Karpas-422 (cell line): ENCODE data around the gene F2RL3. TPM values are rescaled to one million over a fixed set of nuclear protein-coding genes. Genes with fewer than 3 reads are reported as not detected.

Experiments used
- DNase-seq: peaks from one replicate; pipeline ENCODE4 v3.0.0-alpha.2; 2015
- H2AFZ ChIP-seq: fragments of 200-600 bp; sonication (generic); 2 replicates; pipeline ENCODE4 v1.6.1; 2014; ENCODE audit warnings: antibody characterized with exemption, low read length, mixed read lengths
- H3K27ac ChIP-seq: fragments of 200-600 bp; sonication (generic); 2 replicates; pipeline ENCODE4 v1.5.1; 2014; ENCODE audit warnings: mild to moderate bottlenecking, low read length, moderate library complexity
- H3K27me3 ChIP-seq: fragments of 200-600 bp; sonication (generic); 2 replicates; pipeline ENCODE4 v1.6.1; 2014; ENCODE audit warnings: low read length, mixed read lengths
- H3K36me3 ChIP-seq: fragments of 200-600 bp; sonication (generic); 2 replicates; pipeline ENCODE4 v1.6.1; 2014; ENCODE audit warnings: low read length, mixed read lengths; ENCODE audit not compliant: insufficient read depth
- H3K4me1 ChIP-seq: fragments of 200-600 bp; sonication (generic); 2 replicates; pipeline ENCODE4 v1.6.1; 2014; ENCODE audit warnings: mild to moderate bottlenecking, low read length, mixed read lengths
- H3K4me2 ChIP-seq: fragments of 200-600 bp; sonication (generic); 2 replicates; pipeline ENCODE4 v1.6.1; 2014; ENCODE audit warnings: low read length, low read depth, mild to moderate bottlenecking; ENCODE audit not compliant: poor library complexity, severe bottlenecking
- H3K4me3 ChIP-seq: fragments of 200-600 bp; sonication (generic); 2 replicates; pipeline ENCODE4 v1.5.1; 2014; ENCODE audit warnings: mild to moderate bottlenecking, antibody characterized with exemption, low read length, mixed read lengths
- H3K79me2 ChIP-seq: fragments of 200-600 bp; sonication (generic); 2 replicates; pipeline ENCODE4 v1.6.1; 2014; ENCODE audit warnings: mild to moderate bottlenecking, low read length, mixed read lengths
- H3K9ac ChIP-seq: fragments of 200-600 bp; sonication (generic); 2 replicates; pipeline ENCODE4 v1.6.0; 2014; ENCODE audit warnings: low read length
- H3K9me2 ChIP-seq: fragments of 200-600 bp; sonication (generic), shearing (Covaris generic); replicated peaks from 2 replicates; pipeline ENCODE4 v1.6.0; 2014; ENCODE audit warnings: mild to moderate bottlenecking, low read length, moderate library complexity; ENCODE audit not compliant: insufficient read depth
- H3K9me3 ChIP-seq: fragments of 300-700, 200-600 bp; sonication (generic); 2 replicates; pipeline ENCODE4 v1.6.1; 2014; ENCODE audit warnings: low read length, mixed read lengths
- H4K20me1 ChIP-seq: fragments of 200-600 bp; sonication (generic); 2 replicates; pipeline ENCODE4 v1.6.1; 2014; ENCODE audit warnings: mild to moderate bottlenecking, antibody characterized with exemption, low read length, low read depth; ENCODE audit not compliant: insufficient read depth
- total RNA-seq: library from RNA; depleted of rRNA; stranded (reverse); fragments of >200 nt; shearing (Covaris generic); gene quantifications from 2 replicates; pipeline ENCODE4 v1.2.3, GENCODE V29; 2014; ENCODE audit warnings: low replicate concordance

The F2RL3 gene
- total RNA-seq, 1 experiment from 2014 or later = not detected

DNA sequence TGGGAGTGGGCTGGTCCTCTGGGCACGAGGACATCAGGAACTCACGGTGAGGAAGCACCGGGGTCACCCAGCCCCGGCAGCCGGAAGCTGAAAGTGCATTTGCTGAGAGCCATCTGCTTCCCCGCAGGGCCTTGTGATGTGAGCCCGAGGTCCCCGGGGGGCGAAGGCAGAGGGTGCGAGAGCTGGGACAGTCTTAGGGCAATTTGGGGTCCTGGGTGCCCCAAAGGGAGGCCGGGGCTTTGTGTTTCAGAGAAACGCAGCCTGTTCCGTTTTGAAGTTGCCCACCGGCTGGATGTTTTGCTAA lies 4.8 kb downstream of the F2RL3 start:
- no peaks in the 10 kb centered on the region for H3K9me3 ChIP-seq
- no peak for DNase-seq
- H4K20me1 ChIP-seq = no peaks in the 10 kb centered on the region
- no peaks in the 10 kb centered on the region for H3K36me3 ChIP-seq
- no peak overlapping the region for H2AFZ ChIP-seq
- H3K27ac ChIP-seq = no peak overlapping the region
- H3K4me3 ChIP-seq = no peak overlapping the region
- H3K9me2 ChIP-seq = no peaks in the 10 kb centered on the region
- no peaks in the 10 kb centered on the region for H3K79me2 ChIP-seq
- peaks cover 7% of the 10 kb centered on the region for H3K4me1 ChIP-seq
- no peaks in the 10 kb centered on the region; the same call in 1 of the 2 replicates for H3K27me3 ChIP-seq
- H3K9ac ChIP-seq = no peak overlapping the region
- no peak overlapping the region for H3K4me2 ChIP-seq

DNA sequence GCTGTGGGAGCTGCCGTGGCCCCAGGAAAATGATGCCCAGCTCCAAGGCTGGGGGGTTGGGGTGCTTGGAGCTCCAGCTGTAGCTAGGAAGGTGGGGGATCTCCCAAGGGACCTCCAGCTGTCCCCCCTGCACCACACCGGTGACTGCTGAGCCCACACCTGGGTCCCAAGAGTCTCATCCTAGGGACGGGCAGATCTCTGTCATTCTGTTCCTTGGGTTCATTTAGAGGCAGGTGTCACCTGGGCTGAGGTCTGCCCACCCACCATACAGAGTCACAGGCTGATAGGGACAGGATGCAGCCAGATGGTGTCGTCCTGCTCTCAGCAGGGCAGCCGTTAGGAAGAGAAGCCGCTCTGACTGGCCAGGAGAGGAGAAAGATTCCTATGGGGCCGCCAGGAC lies 5.3 kb downstream of the F2RL3 start:
- Histone ChIP-seq H3K9ac (no peak overlapping the region), H3K4me1 (peaks cover 7% of the 10 kb centered on the region), H2AFZ (no peak overlapping the region), H4K20me1 (no peaks in the 10 kb centered on the region), H3K27ac (no peak overlapping the region), H3K79me2 (no peaks in the 10 kb centered on the region), H3K9me2 (no peaks in the 10 kb centered on the region), H3K27me3 (no peaks in the 10 kb centered on the region; the same call in 1 of the 2 replicates), H3K36me3 (no peaks in the 10 kb centered on the region), H3K4me3 (no peak overlapping the region), H3K9me3 (no peaks in the 10 kb centered on the region), H3K4me2 (no peak overlapping the region)
- DNase-seq = no peak

DNA sequence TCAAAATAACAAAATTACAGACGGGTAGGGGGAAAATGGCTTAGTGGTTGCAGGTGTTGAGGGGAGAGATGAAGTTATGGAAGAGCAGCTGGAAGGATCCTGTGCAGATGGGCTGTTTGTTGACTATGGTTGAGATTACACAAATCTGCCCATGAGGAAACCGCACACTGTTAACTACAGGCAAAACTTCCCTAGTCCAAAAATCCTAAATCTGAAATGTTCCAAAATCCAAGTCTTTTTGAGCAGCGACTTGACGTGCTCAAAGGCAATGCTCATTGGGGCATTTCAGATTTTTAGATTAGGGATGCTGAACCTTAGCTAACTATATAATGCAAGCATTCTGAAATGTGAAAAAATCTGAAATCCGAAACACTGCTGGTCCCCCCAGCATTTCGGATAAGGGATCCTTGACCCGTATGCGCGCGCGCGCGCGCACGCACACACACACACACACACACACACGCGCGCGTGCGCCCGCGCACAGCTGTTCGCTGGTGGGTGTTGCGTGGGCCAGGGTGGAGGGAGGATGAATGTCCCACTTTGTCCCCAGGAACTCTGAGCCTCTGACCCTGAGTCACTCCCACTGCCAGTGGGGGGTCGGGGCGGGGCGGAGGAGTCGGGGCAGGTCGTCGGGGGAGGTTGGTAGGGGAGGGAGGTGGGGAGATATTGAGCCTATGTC lies 6.8 kb downstream of the F2RL3 start:
- no peak overlapping the region for H3K27ac ChIP-seq
- H3K4me1 ChIP-seq = peaks cover 7% of the 10 kb centered on the region

DNA sequence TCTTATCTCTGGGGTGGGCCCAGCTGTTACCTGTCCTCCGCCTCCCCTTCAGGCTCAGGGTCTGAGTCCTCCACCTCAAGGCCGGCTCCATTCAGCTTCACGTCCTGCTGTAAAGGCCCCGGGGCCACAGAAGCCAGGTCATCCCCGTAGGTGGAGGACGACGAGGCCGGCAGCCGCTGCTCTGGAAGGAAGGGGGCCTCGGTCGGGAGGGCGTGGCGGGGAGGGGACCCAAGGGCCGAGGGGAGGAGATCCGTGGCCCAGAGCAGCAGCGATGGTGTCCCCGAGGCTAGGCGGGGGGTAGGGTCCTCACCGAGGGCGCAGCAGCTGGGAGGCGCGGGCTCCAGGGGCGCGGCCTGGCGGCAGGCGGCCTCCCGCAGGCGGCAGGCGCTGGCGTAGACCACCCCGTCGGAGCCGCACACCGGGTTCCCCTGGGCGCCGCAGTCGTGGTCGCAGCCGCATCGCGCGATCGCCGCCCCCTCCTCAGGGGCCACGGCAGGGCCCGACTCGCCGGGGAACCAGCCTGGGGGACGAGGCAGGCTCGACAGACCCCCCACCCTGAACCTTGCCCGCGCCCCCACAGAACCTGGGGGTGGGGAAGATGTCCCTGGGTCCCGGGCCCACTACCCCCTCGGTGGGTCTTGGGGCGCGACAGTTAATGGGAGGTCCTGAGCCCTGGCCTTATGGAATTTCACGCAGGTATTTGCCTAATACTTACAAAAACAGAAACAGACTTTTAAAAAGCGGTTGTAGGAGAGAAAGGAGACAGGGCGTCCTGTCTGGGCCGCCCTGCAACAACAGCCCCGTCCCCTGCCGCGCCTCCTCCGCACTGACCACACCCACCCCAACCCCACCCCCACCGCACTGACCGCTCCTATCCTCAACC lies 7.6 kb downstream of the F2RL3 start:
- DNase-seq = no peak
- no peak overlapping the region for H3K4me3 ChIP-seq
- no peak overlapping the region for H3K9ac ChIP-seq

More for the DNA sequence above, 6.8 kb downstream of the F2RL3 start:
- Histone ChIP-seq H2AFZ (no peak overlapping the region), H3K4me3 (no peak overlapping the region), H4K20me1 (no peaks in the 10 kb centered on the region), H3K27me3 (no peaks in the 10 kb centered on the region; the same call in 1 of the 2 replicates), H3K79me2 (no peaks in the 10 kb centered on the region), H3K36me3 (no peaks in the 10 kb centered on the region), H3K9me3 (no peaks in the 10 kb centered on the region), H3K9me2 (no peaks in the 10 kb centered on the region), H3K9ac (no peak overlapping the region), H3K4me2 (no peak overlapping the region)
- no peak for DNase-seq

DNA sequence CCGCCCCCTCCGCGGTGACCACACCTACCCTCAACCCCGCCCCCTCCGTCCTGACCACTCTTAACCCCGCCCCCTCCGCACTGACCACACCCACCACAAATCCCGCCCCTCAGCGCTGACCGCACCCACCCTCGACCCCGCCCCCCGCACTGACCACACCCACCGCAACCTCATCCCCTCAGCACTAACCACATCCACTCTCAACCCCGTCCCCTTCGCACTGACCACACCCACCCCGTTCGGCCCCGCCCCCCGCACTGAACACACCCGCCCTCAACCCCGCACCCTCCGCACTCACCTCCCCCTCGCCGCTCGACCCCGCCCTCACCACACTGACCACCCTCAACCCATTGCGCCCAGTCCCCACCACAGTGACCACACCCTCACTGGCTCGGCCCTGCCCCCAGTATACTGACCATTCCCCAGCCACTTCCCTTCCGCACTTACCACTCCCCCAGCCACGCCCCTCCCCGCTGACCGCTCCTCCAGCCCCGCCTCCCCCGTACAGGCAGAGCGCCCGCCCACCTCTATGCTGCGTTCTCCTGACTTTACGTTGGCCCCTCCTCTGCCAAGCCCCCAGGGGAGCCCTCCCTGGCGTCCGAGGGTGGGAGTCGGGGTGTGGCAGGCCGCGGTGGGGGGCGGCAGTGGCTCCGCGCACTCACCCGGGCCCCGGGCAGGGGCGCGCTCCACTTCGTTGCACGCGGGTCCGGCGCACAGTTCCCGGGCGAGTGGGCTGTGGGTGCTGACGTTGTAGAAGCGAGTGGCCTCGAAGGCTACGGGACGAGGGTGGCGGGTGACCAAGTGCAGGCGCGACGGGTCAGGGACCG lies 8.4 kb downstream of the F2RL3 start:
- H2AFZ ChIP-seq = no peak overlapping the region
- no peak overlapping the region for H3K9ac ChIP-seq
- no peak overlapping the region for H3K4me2 ChIP-seq
- H3K4me3 ChIP-seq = no peak overlapping the region
- no peaks in the 10 kb centered on the region for H3K79me2 ChIP-seq
- H3K27me3 ChIP-seq = no peaks in the 10 kb centered on the region; the same call in 1 of the 2 replicates
- H3K9me2 ChIP-seq = no peaks in the 10 kb centered on the region
- no peaks in the 10 kb centered on the region for H3K36me3 ChIP-seq
- no peaks in the 10 kb centered on the region for H3K9me3 ChIP-seq
- H3K4me1 ChIP-seq = peaks cover 7% of the 10 kb centered on the region
- no peaks in the 10 kb centered on the region for H4K20me1 ChIP-seq
- H3K27ac ChIP-seq = no peak overlapping the region
- DNase-seq = peak; percentile 87

More for the DNA sequence above, 7.6 kb downstream of the F2RL3 start:
- Histone ChIP-seq H3K9me2 (no peaks in the 10 kb centered on the region), H2AFZ (no peak overlapping the region), H3K79me2 (no peaks in the 10 kb centered on the region), H4K20me1 (no peaks in the 10 kb centered on the region), H3K27ac (no peak overlapping the region), H3K27me3 (no peaks in the 10 kb centered on the region; the same call in 1 of the 2 replicates), H3K4me1 (peaks cover 7% of the 10 kb centered on the region), H3K36me3 (no peaks in the 10 kb centered on the region), H3K4me2 (no peak overlapping the region), H3K9me3 (no peaks in the 10 kb centered on the region)

DNA sequence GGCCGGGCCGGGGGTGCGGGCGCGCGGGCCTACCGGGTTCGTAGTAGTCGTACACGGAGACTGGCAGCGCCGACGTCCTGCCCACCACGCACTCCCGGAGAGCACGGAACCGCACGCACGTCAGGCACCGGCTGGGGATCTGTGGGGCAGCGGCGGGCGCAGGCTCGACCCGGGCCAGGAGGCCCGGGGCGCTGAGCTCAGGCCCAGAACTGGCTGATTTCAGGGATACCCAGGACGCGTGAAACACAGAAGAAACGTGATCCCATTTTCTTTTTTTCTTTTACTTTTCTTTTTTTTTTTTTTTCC lies 9.0 kb downstream of the F2RL3 start:
- no peaks in the 10 kb centered on the region for H4K20me1 ChIP-seq
- H3K9me2 ChIP-seq = no peaks in the 10 kb centered on the region
- H3K27ac ChIP-seq = no peak overlapping the region
- no peak overlapping the region for H3K4me3 ChIP-seq
- peaks cover 7% of the 10 kb centered on the region for H3K4me1 ChIP-seq
- DNase-seq = no peak
- H3K9me3 ChIP-seq = no peaks in the 10 kb centered on the region
- no peak overlapping the region for H3K9ac ChIP-seq
- no peak overlapping the region for H2AFZ ChIP-seq
- no peaks in the 10 kb centered on the region for H3K79me2 ChIP-seq
- H3K27me3 ChIP-seq = no peaks in the 10 kb centered on the region; the same call in 1 of the 2 replicates
- H3K4me2 ChIP-seq = no peak overlapping the region
- H3K36me3 ChIP-seq = no peaks in the 10 kb centered on the region

DNA sequence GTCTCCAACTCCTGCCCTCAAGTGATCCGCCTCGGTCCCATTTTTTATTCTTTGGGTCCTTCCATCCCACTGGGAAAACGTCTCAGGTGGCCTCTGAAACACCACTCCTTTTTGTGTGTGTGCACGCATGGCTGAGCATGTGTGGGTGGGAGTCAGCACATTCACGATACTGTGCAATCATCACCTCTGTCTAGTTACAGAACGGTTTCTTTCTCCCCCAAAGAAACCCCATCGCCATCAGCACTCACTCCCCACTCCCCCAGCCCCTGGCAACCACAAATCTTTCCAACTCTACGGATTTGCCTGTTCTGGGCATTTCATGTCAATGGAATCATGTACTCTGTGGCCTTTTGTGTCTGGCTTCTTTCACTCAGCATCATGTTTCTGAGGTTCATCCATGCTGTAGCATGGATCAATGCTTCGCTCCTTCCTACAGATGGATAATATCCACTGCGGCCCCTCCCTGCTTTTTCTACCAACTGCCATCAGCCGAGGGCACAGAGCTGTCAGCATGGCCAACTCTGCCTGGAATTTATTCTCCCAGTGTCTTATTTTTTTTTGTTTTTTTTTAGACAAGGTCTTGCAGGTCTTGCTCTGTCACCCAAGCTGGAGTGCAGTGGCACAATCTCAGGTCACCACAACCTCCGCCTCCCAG lies 9.7 kb downstream of the F2RL3 start:
- peaks cover 6% of the 10 kb centered on the region for H3K4me1 ChIP-seq
- no peaks in the 10 kb centered on the region for H3K27me3 ChIP-seq
- no peak overlapping the region for H3K27ac ChIP-seq

More for the DNA sequence above, 9.7 kb downstream of the F2RL3 start:
- no peak overlapping the region for H3K4me2 ChIP-seq
- H2AFZ ChIP-seq = no peak overlapping the region
- no peaks in the 10 kb centered on the region for H3K9me3 ChIP-seq
- no peak overlapping the region for H3K9ac ChIP-seq
- no peak for DNase-seq
- H3K36me3 ChIP-seq = no peaks in the 10 kb centered on the region
- H4K20me1 ChIP-seq = no peaks in the 10 kb centered on the region
- no peaks in the 10 kb centered on the region for H3K79me2 ChIP-seq
- H3K9me2 ChIP-seq = no peaks in the 10 kb centered on the region
- no peak overlapping the region for H3K4me3 ChIP-seq
